Measurements from ENCODE around the gene FAM107B.

DNA sequence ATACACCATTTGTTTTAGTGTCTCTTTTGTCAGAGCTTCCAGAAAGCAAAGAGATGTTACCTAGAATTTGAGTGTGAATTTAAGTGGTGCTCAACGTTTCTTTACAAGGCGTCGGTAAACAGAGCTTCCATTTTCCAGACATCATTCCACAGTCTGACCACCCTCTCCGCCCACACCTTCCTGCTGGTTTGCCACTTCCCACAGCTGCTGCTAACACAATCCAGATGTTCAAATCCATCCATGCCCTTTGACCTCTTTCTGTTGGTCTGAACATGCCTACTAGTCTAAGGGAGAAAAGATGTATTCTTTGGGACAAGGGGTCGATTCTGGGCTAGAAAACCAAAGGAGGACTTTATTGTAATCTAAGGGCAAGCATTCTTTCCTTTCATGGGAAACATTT, 86.1 kb downstream of the FAM107B start:
- no peak for TF ChIP-seq POLR2AphosphoS5 (IDR thresholded peaks at IDR 0.05; ENCODE audit: low read depth, low read length)
- TF ChIP-seq SIN3A (IDR thresholded peaks at IDR 0.05; ENCODE audit: borderline replicate concordance, insufficient read depth, low read length): no peak

Data from PFSK-1 (cell line).